ENCODE data around the gene KDM8.
"Not testable (repeated sequence)": the region's sequence is repeated elsewhere in the genome, so short reads cannot be mapped to it uniquely, and the experiment has no call there.

Gene KDM8

GRCh38 chr16:27193300-27193990 is 9.9 kb upstream of the KDM8 start:
- DNase-seq, result peak in 1 of 2 experiments; percentile 16

GRCh38 chr16:27195076-27195741 is 8.1 kb upstream of the KDM8 start:
- DNase-seq, result no peak

- DNase-seq, result no peak
These were observed 7.3 kb upstream of the KDM8 start for GRCh38 chr16:27195941-27196595.

GRCh38 chr16:27197004-27197403 is 6.3 kb upstream of the KDM8 start:
- no peak for DNase-seq

GRCh38 chr16:27198451-27199234 is 4.7 kb upstream of the KDM8 start:
- DNase-seq, result peak; percentile 35 to 46

- DNase-seq, result no peak
These were observed 4.1 kb upstream of the KDM8 start for GRCh38 chr16:27199235-27199586.

- no peak for DNase-seq
These were observed 3.6 kb upstream of the KDM8 start for GRCh38 chr16:27199736-27200135.

- DNase-seq, result not testable (repeated sequence)
These were observed 2.4 kb upstream of the KDM8 start for GRCh38 chr16:27200914-27201313.

GRCh38 chr16:27202923-27203506 is 311 bp upstream of the KDM8 start:
- peak in 1 of 2 experiments; percentile 96 for DNase-seq

GRCh38 chr16:27204312-27204915 is 1.1 kb downstream of the KDM8 start:
- DNase-seq, result no peak

GRCh38 chr16:27205423-27206065 is 2.2 kb downstream of the KDM8 start:
- no peak for DNase-seq

- not testable (repeated sequence) for DNase-seq
These were observed 3.8 kb downstream of the KDM8 start for GRCh38 chr16:27207121-27207520.

- DNase-seq, result no peak
These were observed 4.9 kb downstream of the KDM8 start for GRCh38 chr16:27208081-27208680.

GRCh38 chr16:27208796-27209195 is 5.5 kb downstream of the KDM8 start:
- no peak for DNase-seq

GRCh38 chr16:27209591-27209990 is 6.3 kb downstream of the KDM8 start:
- no peak for DNase-seq

- DNase-seq, result no peak
These were observed 6.8 kb downstream of the KDM8 start for GRCh38 chr16:27210174-27210573.

GRCh38 chr16:27211026-27211425 is 7.7 kb downstream of the KDM8 start:
- DNase-seq, result no peak

- DNase-seq, result peak in 1 of 2 experiments; percentile 38
These were observed 11.0 kb downstream of the KDM8 start for GRCh38 chr16:27214084-27214961.

- DNase-seq, result no peak
These were observed 12.3 kb downstream of the KDM8 start for GRCh38 chr16:27215660-27216059.

- no peak for DNase-seq
These were observed 13.1 kb downstream of the KDM8 start for GRCh38 chr16:27216297-27216885.
